ENCODE results near the gene SELL. TPM values are rescaled to one million over a fixed set of nuclear protein-coding genes. Genes with fewer than 3 reads are reported as not detected.

Gene SELL
- total and polyA plus RNA-seq, 2 experiments from 2014 or later: 1.1 to 1.5 TPM

GRCh38 chr1:169653873-169654272, 57.5 kb downstream of the SELL start:
- H3K9me2 ChIP-seq (replicated peaks; ENCODE audit: insufficient read depth): no peaks in the 10 kb centered on the region
- DNase-seq (ENCODE audit: low spot score): no peak
- WGBS (ENCODE audit: low lambda C conversion rate, missing lambda C conversion rate): 90% methylated on average over 2 of the region's 2 CpGs
- no peak overlapping the region for H3K27ac ChIP-seq
- no peaks in the 10 kb centered on the region for H3K4me1 ChIP-seq (ENCODE audit: insufficient read depth)
- no peaks in the 10 kb centered on the region for H3K27me3 ChIP-seq
- H4K20me1 ChIP-seq (ENCODE audit: insufficient read depth, poor library complexity, severe bottlenecking): no peaks in the 10 kb centered on the region
- no peak overlapping the region for H3K4me3 ChIP-seq
- H3K79me2 ChIP-seq: no peaks in the 10 kb centered on the region
- H2AFZ ChIP-seq: no peak overlapping the region
- H3K4me2 ChIP-seq: no peak overlapping the region
- TF ChIP-seq EZH2phosphoT487 (IDR thresholded peaks at IDR 0.05; ENCODE audit: low read depth, severe bottlenecking, unreplicated experiment) (no peak), EZH2 (IDR thresholded peaks at IDR 0.05; ENCODE audit: borderline replicate concordance) (no peak)
- TF ChIP-seq, protein P1, sequence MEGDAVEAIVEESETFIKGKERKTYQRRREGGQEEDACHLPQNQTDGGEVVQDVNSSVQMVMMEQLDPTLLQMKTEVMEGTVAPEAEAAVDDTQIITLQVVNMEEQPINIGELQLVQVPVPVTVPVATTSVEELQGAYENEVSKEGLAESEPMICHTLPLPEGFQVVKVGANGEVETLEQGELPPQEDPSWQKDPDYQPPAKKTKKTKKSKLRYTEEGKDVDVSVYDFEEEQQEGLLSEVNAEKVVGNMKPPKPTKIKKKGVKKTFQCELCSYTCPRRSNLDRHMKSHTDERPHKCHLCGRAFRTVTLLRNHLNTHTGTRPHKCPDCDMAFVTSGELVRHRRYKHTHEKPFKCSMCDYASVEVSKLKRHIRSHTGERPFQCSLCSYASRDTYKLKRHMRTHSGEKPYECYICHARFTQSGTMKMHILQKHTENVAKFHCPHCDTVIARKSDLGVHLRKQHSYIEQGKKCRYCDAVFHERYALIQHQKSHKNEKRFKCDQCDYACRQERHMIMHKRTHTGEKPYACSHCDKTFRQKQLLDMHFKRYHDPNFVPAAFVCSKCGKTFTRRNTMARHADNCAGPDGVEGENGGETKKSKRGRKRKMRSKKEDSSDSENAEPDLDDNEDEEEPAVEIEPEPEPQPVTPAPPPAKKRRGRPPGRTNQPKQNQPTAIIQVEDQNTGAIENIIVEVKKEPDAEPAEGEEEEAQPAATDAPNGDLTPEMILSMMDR (IDR thresholded peaks at IDR 0.05; ENCODE audit: poor library complexity): no peak
- no peaks in the 10 kb centered on the region for H3K36me3 ChIP-seq (replicated peaks; ENCODE audit: insufficient read depth, low read depth)
- H3K9me3 ChIP-seq (ENCODE audit: low read depth): no peaks in the 10 kb centered on the region

GRCh38 chr1:169651035-169651434, 60.4 kb downstream of the SELL start:
- Histone ChIP-seq H2AFZ (no peak overlapping the region), H4K20me1 (ENCODE audit: insufficient read depth, poor library complexity, severe bottlenecking) (no peaks in the 10 kb centered on the region), H3K27me3 (no peaks in the 10 kb centered on the region), H3K4me3 (no peak overlapping the region), H3K27ac (no peak overlapping the region), H3K36me3 (replicated peaks; ENCODE audit: insufficient read depth, low read depth) (no peaks in the 10 kb centered on the region), H3K9me3 (ENCODE audit: low read depth) (no peaks in the 10 kb centered on the region), H3K9me2 (replicated peaks; ENCODE audit: insufficient read depth) (no peaks in the 10 kb centered on the region), H3K79me2 (no peaks in the 10 kb centered on the region), H3K4me1 (ENCODE audit: insufficient read depth) (no peaks in the 10 kb centered on the region), H3K4me2 (no peak overlapping the region)
- WGBS (ENCODE audit: low lambda C conversion rate, missing lambda C conversion rate): 88% methylated on average over 2 of the region's 2 CpGs
- TF ChIP-seq, protein P1 (IDR thresholded peaks at IDR 0.05; ENCODE audit: poor library complexity): no peak
- TF ChIP-seq EZH2 (IDR thresholded peaks at IDR 0.05; ENCODE audit: borderline replicate concordance): no peak
- no peak for TF ChIP-seq EZH2phosphoT487 (IDR thresholded peaks at IDR 0.05; ENCODE audit: low read depth, severe bottlenecking, unreplicated experiment)
- no peak for DNase-seq (ENCODE audit: low spot score)

- no peak for DNase-seq (ENCODE audit: low spot score)
- 74% methylated on average over 4 of the region's 4 CpGs for WGBS (ENCODE audit: low lambda C conversion rate, missing lambda C conversion rate)
- Histone ChIP-seq H3K27me3 (no peaks in the 10 kb centered on the region), H3K79me2 (no peaks in the 10 kb centered on the region), H3K9me3 (ENCODE audit: low read depth) (no peaks in the 10 kb centered on the region), H3K27ac (no peak overlapping the region), H3K9me2 (replicated peaks; ENCODE audit: insufficient read depth) (no peaks in the 10 kb centered on the region), H2AFZ (no peak overlapping the region), H3K4me1 (ENCODE audit: insufficient read depth) (no peaks in the 10 kb centered on the region), H3K4me2 (no peak overlapping the region), H3K4me3 (no peak overlapping the region), H3K36me3 (replicated peaks; ENCODE audit: insufficient read depth, low read depth) (no peaks in the 10 kb centered on the region), H4K20me1 (ENCODE audit: insufficient read depth, poor library complexity, severe bottlenecking) (no peaks in the 10 kb centered on the region)
- TF ChIP-seq EZH2phosphoT487 (IDR thresholded peaks at IDR 0.05; ENCODE audit: low read depth, severe bottlenecking, unreplicated experiment) (no peak), EZH2 (IDR thresholded peaks at IDR 0.05; ENCODE audit: borderline replicate concordance) (no peak)
- TF ChIP-seq, protein P1 (IDR thresholded peaks at IDR 0.05; ENCODE audit: poor library complexity): no peak
These were observed 60.9 kb downstream of the SELL start for GRCh38 chr1:169650551-169650950.

- H2AFZ ChIP-seq: no peak overlapping the region
- 76% methylated on average over 1 of the region's 1 CpG for WGBS (ENCODE audit: low lambda C conversion rate, missing lambda C conversion rate)
- H3K4me3 ChIP-seq: no peak overlapping the region
- no peak for DNase-seq (ENCODE audit: low spot score)
- H4K20me1 ChIP-seq (ENCODE audit: insufficient read depth, poor library complexity, severe bottlenecking): no peaks in the 10 kb centered on the region
- no peaks in the 10 kb centered on the region for H3K36me3 ChIP-seq (replicated peaks; ENCODE audit: insufficient read depth, low read depth)
- TF ChIP-seq EZH2phosphoT487 (IDR thresholded peaks at IDR 0.05; ENCODE audit: low read depth, severe bottlenecking, unreplicated experiment) (no peak), EZH2 (IDR thresholded peaks at IDR 0.05; ENCODE audit: borderline replicate concordance) (no peak)
- TF ChIP-seq, protein P1 (IDR thresholded peaks at IDR 0.05; ENCODE audit: poor library complexity): no peak
- H3K4me1 ChIP-seq (ENCODE audit: insufficient read depth): no peaks in the 10 kb centered on the region
- H3K9me3 ChIP-seq (ENCODE audit: low read depth): no peaks in the 10 kb centered on the region
- no peak overlapping the region for H3K27ac ChIP-seq
- H3K27me3 ChIP-seq: no peaks in the 10 kb centered on the region
- no peak overlapping the region for H3K4me2 ChIP-seq
- H3K79me2 ChIP-seq: no peaks in the 10 kb centered on the region
- no peaks in the 10 kb centered on the region for H3K9me2 ChIP-seq (replicated peaks; ENCODE audit: insufficient read depth)
These were observed 62.7 kb downstream of the SELL start for GRCh38 chr1:169648709-169649108.
